ENCODE data around the gene MRPL2. TPM values are rescaled to one million over a fixed set of nuclear protein-coding genes. Genes with fewer than 3 reads are reported as not detected.
"Not testable (repeated sequence)": the region's sequence is repeated elsewhere in the genome, so short reads cannot be mapped to it uniquely, and the experiment has no call there.

The MRPL2 gene
- polyA plus RNA-seq, 1 donor: 43.9 TPM

- DNase-seq (ENCODE audit: low read depth): peak; percentile 91
Measured at GRCh38 chr6:43053545-43054205, 5.6 kb downstream of the MRPL2 start, which contains the start of gene CUL7. CUL7 (minus strand) TSS chr6:43053851; CDS start chr6:43052788, 1,063 bp downstream.

GRCh38 chr6:43052842-43053544 is 6.2 kb downstream of the MRPL2 start:
- no peak for DNase-seq (ENCODE audit: low read depth)

DNA sequence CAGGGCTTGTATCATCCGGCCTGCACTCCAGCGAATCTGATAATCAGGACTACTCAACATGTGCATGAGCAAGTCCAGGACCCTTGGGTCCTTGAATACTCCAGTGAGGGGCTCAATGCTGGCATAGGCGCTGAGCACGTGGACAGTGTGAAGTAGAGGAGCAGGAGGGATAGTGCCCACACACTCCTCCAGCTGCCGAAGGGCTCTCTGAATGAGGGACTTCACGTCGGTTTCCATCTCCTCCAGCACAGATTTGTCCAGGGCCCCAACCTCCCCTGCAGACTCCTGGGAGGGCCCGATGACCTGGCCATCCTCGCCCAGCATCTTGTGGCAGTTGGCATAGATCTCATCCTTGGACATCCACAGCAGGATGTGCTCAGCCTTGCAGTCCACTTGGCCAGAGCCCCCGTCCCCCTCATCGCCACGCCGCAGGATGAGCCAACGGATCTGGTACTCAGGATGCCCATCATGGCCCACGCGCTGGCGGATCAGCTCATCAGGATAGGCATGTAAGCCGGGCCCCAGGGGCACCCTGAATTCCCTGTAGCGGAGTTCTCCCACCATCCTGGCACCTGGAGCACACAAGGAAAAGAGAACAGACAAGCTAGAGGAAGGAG is 6.9 kb downstream of the MRPL2 start:
- no peak for DNase-seq (ENCODE audit: low read depth)

DNA sequence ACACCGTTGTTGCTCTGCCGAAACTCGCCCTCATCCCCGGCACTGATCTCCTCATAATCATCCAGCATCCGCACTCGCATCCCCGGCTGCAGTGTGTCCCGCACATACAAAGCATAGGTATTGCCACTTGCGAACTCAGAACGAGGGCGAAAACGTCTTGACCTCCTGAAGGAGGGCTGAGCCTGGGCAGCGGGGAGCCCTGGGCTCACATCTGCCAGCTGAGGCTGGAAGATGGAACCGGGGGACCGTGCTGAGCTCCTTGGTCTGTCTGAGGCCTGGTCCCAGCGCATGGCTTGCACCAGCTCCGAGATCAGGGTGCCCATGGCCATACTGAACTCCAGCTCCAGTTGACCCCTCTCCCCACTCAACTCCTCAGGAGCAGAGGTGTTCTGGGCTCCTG is 8.3 kb downstream of the MRPL2 start:
- no peak for DNase-seq (ENCODE audit: low read depth)

GRCh38 chr6:43047998-43048397 is 11.2 kb downstream of the MRPL2 start:
- no peak for DNase-seq (ENCODE audit: low read depth)

DNA sequence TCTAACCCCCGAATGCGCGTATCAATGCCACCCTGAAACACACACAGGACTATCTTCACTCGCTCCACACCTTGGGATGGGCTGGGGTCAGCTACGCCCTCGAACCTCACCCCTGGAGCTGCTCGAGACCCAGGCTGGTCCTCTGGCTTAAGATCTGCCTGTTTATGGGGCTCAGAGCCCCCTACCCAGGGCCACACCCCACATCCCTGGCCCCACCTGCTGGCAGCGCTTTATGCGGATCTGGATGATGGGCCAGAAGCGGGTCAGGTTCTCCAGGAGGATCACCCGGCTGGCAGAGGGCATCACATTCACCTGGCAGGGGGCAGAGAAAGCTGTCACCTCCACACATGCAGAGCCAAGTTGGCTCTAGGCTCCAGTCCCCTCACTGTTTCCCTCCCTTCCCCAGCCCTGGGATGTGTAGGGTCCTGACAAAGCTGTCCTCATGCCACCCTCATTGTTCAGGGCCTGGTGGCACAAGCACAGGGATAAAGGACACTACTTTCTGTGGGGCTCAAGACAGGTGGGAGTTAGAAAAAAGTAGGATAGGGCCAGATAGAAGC is 13.8 kb downstream of the MRPL2 start:
- no peak for DNase-seq (ENCODE audit: low read depth)

DNA sequence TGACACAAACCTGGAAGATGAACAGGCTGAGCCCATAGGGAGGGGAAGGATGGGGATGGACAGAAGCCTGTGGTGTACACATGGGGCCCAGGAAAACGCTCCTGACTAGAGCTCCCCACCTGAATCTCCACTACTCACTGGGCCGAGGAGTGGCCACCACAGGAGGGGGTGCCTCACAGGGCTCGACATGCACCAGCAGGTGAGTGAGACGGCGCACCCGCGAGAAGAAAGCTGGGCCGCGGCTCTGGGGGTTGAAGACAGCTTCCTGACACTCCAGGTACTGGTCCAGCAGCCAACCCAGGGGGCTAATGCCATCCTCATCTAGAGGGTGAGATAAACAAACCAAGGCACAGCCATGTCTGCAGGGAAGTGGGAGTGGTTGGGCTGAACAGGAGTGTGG is 15.9 kb downstream of the MRPL2 start:
- no peak for DNase-seq (ENCODE audit: low read depth)

GRCh38 chr6:43041475-43041874 is 17.8 kb downstream of the MRPL2 start:
- DNase-seq (ENCODE audit: low read depth): not testable (repeated sequence)

DNA sequence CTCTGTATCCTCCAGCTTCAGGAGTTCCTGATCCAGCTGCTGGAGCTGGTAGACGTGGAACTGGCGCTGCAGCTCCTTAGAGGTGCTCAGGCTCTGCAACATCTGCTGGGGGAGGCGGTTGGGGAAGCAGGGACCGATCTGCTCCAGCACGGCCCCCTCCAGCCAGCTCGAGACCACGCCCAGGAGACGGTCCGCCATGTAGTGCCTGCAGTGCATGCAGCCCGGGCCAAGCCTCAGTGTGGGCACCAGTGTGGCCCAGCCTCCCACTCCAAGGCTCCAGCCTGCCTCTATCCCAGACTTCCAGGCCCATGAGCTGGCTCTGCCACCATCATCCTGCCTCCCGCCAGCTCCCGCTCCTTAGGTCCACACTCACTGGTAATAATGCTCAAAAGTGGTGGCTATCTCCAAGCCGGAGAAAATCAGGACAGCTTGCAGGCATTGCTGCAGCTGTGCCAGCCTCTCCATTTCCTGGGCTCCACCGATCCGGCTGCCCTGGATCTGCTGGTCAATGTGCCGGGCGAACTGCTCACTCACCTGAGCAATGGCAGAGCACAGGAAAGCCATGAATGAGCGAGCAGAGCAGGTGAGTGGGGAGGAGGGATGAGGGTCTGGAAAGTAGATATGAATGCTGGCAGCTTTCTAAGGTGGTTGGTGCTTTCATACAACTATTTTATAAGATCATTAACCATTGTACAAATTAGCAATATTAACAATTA is 18.5 kb downstream of the MRPL2 start:
- no peak for DNase-seq (ENCODE audit: low read depth)

DNA sequence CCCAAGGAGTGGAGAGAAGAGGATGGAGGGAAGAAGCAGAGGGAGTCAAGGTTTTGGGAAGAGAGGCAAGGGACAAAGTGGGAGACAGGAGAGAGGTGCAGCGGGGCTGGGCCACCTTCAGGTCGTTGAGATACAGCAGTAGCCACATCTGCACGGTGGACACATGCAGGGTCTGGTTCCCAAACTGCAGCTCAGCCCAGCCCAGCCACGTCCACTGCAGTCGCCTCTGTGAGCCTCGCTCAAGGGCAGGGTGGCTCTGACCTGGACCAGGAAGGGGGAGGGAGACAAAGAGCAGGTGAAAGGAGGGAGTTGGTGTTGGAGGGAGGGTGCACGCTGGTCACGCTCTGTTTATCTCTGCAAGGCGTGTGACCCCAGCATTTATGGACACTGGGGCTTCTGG is 20.5 kb downstream of the MRPL2 start:
- no peak for DNase-seq (ENCODE audit: low read depth)

- no peak for DNase-seq (ENCODE audit: low read depth)
Measured at GRCh38 chr6:43037706-43038105, 21.5 kb downstream of the MRPL2 start.

- DNase-seq (ENCODE audit: low read depth): no peak
Measured at GRCh38 chr6:43037197-43037596, 22.0 kb downstream of the MRPL2 start.

DNA sequence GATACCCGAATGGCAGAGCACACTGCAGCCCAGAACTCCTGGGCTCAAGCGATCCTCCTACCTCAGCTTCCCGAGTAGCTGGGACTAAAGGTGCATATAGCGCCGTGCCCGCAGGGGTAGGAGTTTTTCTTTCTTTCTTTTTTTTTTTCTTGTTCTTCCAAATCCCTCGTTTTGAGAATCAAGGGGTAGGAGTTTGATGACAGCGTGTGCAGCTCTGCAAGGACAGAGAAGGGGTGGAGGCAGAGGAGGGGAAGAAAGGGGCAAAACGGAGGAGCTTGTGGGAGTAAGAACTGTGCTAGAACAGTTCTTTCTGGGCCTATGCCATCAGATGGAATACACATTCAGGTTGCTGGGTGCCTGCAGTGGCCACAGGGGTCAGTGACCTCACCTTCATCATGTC is 22.5 kb downstream of the MRPL2 start:
- DNase-seq (ENCODE audit: low read depth): no peak

GRCh38 chr6:43035495-43036194 is 23.6 kb downstream of the MRPL2 start:
- DNase-seq (ENCODE audit: low read depth): no peak

GRCh38 chr6:43034190-43034525 is 25.1 kb downstream of the MRPL2 start:
- DNase-seq (ENCODE audit: low read depth): no peak

DNA sequence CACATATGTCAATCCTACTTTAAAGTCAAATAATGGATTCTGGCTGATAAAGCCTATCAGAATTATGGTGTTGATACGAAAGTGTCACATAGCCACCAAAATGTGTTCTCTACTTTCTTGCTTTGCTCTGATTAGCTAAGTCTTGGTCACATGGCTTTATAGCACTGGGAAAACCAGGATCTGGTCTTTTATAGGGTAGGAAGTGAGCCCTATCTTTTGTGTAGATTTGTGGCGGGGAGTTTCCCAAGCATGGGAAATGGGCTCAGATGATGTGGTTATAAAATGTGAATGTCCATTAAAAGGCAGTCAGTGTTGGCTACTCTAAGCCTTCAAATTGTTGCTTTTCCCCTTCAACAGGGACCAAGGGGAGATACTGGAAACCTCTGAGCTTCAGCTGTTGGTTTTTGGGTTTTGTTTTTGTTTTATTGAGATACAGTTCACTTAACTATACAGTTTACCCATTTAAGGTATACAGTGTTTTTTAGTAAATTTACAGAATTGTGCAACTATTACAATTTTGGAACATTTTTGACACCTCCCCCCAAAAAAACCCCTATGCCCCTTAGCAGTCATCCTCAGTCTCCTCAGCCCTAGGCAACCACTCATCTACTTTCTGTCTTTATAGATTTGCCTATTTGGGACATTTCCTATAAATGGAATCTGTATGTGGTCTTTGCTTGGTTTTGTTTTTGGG is 25.6 kb downstream of the MRPL2 start:
- no peak for DNase-seq (ENCODE audit: low read depth)

- no peak for DNase-seq (ENCODE audit: low read depth)
Measured at GRCh38 chr6:43032326-43032725, 26.9 kb downstream of the MRPL2 start.

DNA sequence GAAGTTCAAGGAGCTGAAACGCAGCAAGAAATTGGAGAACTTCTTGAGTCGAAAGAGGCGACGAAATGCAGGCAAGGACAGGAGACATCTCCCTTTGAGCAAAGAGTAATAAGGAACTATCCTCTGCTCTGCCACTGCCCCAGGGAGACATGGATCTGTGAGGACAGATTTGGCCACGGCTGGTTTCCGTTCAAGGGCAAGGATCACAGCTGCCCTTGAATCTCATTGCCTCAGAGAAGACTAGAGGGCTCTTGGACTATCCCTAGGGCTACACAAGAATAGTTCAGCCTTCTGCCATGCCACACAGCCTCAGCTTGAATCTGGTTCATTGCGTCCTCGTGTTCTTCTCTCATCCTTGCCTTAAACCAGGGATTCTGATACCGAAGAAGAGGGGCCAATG is 30.1 kb downstream of the MRPL2 start:
- no peak for DNase-seq (ENCODE audit: low read depth)

DNA sequence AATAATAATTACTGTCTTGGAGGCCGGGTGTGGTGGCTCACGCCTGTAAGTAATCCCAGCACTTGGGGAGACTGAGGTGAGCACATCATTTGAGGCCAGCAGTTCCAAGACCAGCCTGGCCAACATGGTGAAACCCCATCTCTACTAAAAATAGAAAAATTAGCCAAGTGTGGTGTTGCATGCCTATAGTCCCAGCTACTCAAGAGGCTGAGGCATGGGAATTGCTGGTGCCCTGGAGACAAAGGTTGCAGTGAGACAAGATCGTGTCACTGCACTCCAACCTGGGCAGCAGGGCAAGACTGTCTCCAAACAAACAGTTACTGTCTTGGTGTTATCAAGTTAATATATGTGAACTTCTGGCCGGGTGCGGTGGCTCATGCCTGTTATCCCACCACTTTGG is 32.9 kb downstream of the MRPL2 start:
- DNase-seq (ENCODE audit: low read depth): no peak

DNA sequence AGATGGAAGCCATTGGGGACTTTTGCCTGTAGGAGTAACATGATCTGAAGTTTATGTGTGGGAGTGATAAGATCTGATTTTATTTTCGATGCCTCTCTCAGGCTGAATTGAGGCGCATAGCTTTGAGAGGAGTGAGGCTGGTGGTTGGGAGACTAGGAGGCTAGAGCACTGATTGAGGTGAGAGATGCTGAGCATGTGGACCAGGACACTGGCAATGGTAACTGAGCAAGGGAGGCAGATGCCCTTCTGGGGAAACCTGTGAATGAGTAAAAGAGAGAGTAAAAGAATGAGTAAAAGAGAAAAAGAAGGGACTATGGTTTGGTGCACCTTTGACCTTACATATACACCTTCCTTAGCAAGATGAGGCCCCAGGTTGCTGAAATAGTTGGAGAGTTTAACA is 34.8 kb downstream of the MRPL2 start:
- DNase-seq (ENCODE audit: low read depth): no peak
